ENCODE data around the gene CNTFR. TPM values are rescaled to one million over a fixed set of nuclear protein-coding genes. Genes with fewer than 3 reads are reported as not detected.

Gene CNTFR
- total and polyA plus RNA-seq, 10 of the 15 experiments (the other 5 are each of a cell fraction or from before 2014, with no cell fraction given): not detected

DNA sequence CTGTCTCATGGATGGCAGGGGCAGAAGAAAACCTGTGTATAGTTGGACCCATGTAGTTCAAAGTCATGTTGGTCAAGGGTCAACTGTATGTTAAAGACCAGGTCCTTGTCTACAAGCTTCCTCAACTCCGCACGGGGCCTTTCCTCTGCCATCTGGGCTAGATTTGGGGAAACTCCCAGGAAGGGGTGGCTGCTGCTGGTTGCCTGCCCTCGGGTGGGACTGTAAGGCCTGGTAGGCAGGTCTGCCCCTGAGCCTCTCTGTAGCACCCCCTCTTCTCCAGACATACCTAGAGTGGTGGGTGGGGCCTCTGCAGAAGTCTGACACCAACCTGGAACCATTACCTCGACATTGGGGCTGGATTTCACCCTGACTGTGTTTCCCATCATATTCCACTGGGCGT lies 82.0 kb downstream of the CNTFR start:
- H3K36me3 ChIP-seq (ENCODE audit: control insufficient read depth in 2 of 2, insufficient read depth in 2 of 2, low read length in 1 of 2): no peaks in the 10 kb centered on the region; a peak in 1 of 4 replicates
- no peak for ATAC-seq
- ChIA-PET RAD21 (ENCODE audit: unreplicated experiment) (no interaction called here), CTCF (interaction anchor here (1.5 kb wide), 1 partner anchor 10 kb away, joined by 6 read pairs; no protein-coding TSS in a partner anchor), SMC1A (ENCODE audit: uncharacterized antibody, unreplicated experiment) (interaction anchor here (1.7 kb wide), 1 partner anchor 84 kb away, joined by 3 read pairs; no protein-coding TSS in a partner anchor), POLR2A (no interaction called here)
- H3K27ac ChIP-seq (ENCODE audit: control insufficient read depth, insufficient read depth): no peak overlapping the region
- H3K79me2 ChIP-seq (ENCODE audit: control insufficient read depth, insufficient read depth, low read length): no peaks in the 10 kb centered on the region
- no peak for DNase-seq (ENCODE audit: low read depth, low spot score)
- intact Hi-C loops (cut with micrococcal nuclease; ENCODE audit: unreplicated experiment) (no loop called here), in situ Hi-C loops (cut with MboI) (no loop called here)
- H3K4me1 ChIP-seq (ENCODE audit: control insufficient read depth, insufficient read depth, low read length): no peaks in the 10 kb centered on the region
- no peak overlapping the region for H2AFZ ChIP-seq (ENCODE audit: control insufficient read depth, low read depth, low read length)
- H3K4me2 ChIP-seq (ENCODE audit: control insufficient read depth, insufficient read depth): no peak overlapping the region
- BruUV-seq (replicated peaks): no TSS peak
- no peak overlapping the region for H3K4me3 ChIP-seq
- H3K9me3 ChIP-seq (replicated peaks; ENCODE audit: control insufficient read depth, insufficient read depth, low read length): no peaks in the 10 kb centered on the region
- FAIRE-seq: no peak
- H4K20me1 ChIP-seq (ENCODE audit: control insufficient read depth, insufficient read depth): no peaks in the 10 kb centered on the region; the same call in 1 of the 2 replicates
- TF ChIP-seq TAF1 (IDR thresholded peaks at IDR 0.05; ENCODE audit: borderline replicate concordance, low read depth, low read length) (no peak), CEBPB (IDR thresholded peaks at IDR 0.05; ENCODE audit: borderline replicate concordance in 1 of 2, low read depth in 2 of 2, low read length in 2 of 2) (no peak), SUPT20H (IDR thresholded peaks at IDR 0.05; ENCODE audit: borderline replicate concordance, control insufficient read depth, low read depth, low read length) (no peak), RBBP5 (conservative IDR thresholded peaks at IDR 0.05) (no peak), MYC (IDR thresholded peaks at IDR 0.05; ENCODE audit: insufficient read depth, insufficient read length, insufficient replicate concordance, low read length, severe bottlenecking) (no peak), RCOR1 (conservative IDR thresholded peaks at IDR 0.05; ENCODE audit: low read depth, low read length) (no peak), CHD1 (IDR thresholded peaks at IDR 0.05; ENCODE audit: low read depth, low read length) (no peak), DPF2 (IDR thresholded peaks at IDR 0.05) (no peak), NR2C1 (IDR thresholded peaks at IDR 0.05) (no peak), EED (IDR thresholded peaks at IDR 0.05; ENCODE audit: low read depth) (no peak)
- TF ChIP-seq, protein P1, sequence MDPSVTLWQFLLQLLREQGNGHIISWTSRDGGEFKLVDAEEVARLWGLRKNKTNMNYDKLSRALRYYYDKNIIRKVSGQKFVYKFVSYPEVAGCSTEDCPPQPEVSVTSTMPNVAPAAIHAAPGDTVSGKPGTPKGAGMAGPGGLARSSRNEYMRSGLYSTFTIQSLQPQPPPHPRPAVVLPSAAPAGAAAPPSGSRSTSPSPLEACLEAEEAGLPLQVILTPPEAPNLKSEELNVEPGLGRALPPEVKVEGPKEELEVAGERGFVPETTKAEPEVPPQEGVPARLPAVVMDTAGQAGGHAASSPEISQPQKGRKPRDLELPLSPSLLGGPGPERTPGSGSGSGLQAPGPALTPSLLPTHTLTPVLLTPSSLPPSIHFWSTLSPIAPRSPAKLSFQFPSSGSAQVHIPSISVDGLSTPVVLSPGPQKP (IDR thresholded peaks at IDR 0.05; ENCODE audit: low read depth, low read length): no peak
- TF ChIP-seq, protein P2, sequence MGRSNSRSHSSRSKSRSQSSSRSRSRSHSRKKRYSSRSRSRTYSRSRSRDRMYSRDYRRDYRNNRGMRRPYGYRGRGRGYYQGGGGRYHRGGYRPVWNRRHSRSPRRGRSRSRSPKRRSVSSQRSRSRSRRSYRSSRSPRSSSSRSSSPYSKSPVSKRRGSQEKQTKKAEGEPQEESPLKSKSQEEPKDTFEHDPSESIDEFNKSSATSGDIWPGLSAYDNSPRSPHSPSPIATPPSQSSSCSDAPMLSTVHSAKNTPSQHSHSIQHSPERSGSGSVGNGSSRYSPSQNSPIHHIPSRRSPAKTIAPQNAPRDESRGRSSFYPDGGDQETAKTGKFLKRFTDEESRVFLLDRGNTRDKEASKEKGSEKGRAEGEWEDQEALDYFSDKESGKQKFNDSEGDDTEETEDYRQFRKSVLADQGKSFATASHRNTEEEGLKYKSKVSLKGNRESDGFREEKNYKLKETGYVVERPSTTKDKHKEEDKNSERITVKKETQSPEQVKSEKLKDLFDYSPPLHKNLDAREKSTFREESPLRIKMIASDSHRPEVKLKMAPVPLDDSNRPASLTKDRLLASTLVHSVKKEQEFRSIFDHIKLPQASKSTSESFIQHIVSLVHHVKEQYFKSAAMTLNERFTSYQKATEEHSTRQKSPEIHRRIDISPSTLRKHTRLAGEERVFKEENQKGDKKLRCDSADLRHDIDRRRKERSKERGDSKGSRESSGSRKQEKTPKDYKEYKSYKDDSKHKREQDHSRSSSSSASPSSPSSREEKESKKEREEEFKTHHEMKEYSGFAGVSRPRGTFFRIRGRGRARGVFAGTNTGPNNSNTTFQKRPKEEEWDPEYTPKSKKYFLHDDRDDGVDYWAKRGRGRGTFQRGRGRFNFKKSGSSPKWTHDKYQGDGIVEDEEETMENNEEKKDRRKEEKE (IDR thresholded peaks at IDR 0.05): no peak
- WGBS (ENCODE audit: insufficient coverage, insufficient replicate concordance, low lambda C conversion rate, missing lambda C conversion rate): 36% methylated on average over 5 of the region's 5 CpGs
- peaks cover 5 to 10% of the 10 kb centered on the region in 2 experiments; a peak in 3 of 4 replicates for H3K27me3 ChIP-seq (replicated peaks in 1 of 2; ENCODE audit: control insufficient read depth in 2 of 2, insufficient read depth in 2 of 2, low read length in 1 of 2)
- H3K9ac ChIP-seq (ENCODE audit: control insufficient read depth, insufficient read depth, low read length): no peak overlapping the region
